Neuronal stem cell (in vitro differentiated cells): ENCODE data around the gene MB21D2.

Experiments used
- DNase-seq: peaks from one replicate; pipeline ENCODE4 v3.0.0-alpha.2; 2013; ENCODE audit warnings: low spot score
- H2AFZ ChIP-seq: one replicate; pipeline ENCODE4 v1.6.1; 2013; ENCODE audit warnings: mild to moderate bottlenecking, low read length, inconsistent platforms
- H2AK5ac ChIP-seq: 2 replicates; pipeline ENCODE4 v1.6.1; 2013; ENCODE audit warnings: low read depth, mild to moderate bottlenecking, inconsistent platforms, low read length, moderate library complexity, mixed read lengths
- H2BK120ac ChIP-seq: 2 replicates; pipeline ENCODE4 v1.6.1; 2013; ENCODE audit warnings: low read depth, mild to moderate bottlenecking, inconsistent platforms, low read length, moderate library complexity, mixed read lengths
- H2BK12ac ChIP-seq: one replicate; pipeline ENCODE4 v1.6.1; 2013; ENCODE audit warnings: low read length, inconsistent platforms
- H2BK15ac ChIP-seq: 2 replicates; pipeline ENCODE4 v1.6.1; 2013; ENCODE audit warnings: mild to moderate bottlenecking, low read length, inconsistent platforms, mixed read lengths
- H2BK5ac ChIP-seq: one replicate; pipeline ENCODE4 v1.6.1; 2013; ENCODE audit warnings: inconsistent platforms, mild to moderate bottlenecking, low read length, moderate library complexity
- H3K14ac ChIP-seq: one replicate; pipeline ENCODE4 v1.6.1; 2013; ENCODE audit warnings: low read length, inconsistent platforms
- H3K18ac ChIP-seq: 2 replicates; pipeline ENCODE4 v1.6.1; 2013; ENCODE audit warnings: low read length, inconsistent platforms
- H3K23ac ChIP-seq: 2 replicates; pipeline ENCODE4 v1.6.1; 2013; ENCODE audit warnings: low read depth, mild to moderate bottlenecking, mixed read lengths, low read length, inconsistent platforms; ENCODE audit not compliant: poor library complexity
- H3K27ac ChIP-seq: replicated peaks from 3 replicates; pipeline ENCODE4 v1.5.1; 2013; ENCODE audit warnings: low read length, inconsistent platforms
- H3K27me3 ChIP-seq, 3 experiments: 2 replicates each; pipeline ENCODE4 v1.6.1; 2013; ENCODE audit warnings: low read length in 3 of 3, mild to moderate bottlenecking in 2 of 3, inconsistent platforms in 1 of 3, low read depth in 1 of 3, mixed read lengths in 1 of 3, moderate library complexity in 1 of 3; ENCODE audit not compliant: control insufficient read depth in 3 of 3, insufficient read depth in 3 of 3
- H3K36me3 ChIP-seq, 2 donors: replicated peaks in 1 of 2; 2 replicates each; pipeline ENCODE4 v1.6.1; 2013; ENCODE audit warnings: low read length in 2 of 2; ENCODE audit not compliant: control insufficient read depth in 2 of 2, insufficient read depth in 2 of 2
- H3K4ac ChIP-seq: 2 replicates; pipeline ENCODE4 v1.6.1; 2013; ENCODE audit warnings: inconsistent platforms, mild to moderate bottlenecking, low read length, moderate library complexity
- H3K4me1 ChIP-seq, 2 donors: 1 replicate in 1 of 2; 2 replicates in 1 of 2; pipeline ENCODE4 v1.6.1; 2013; ENCODE audit warnings: low read length in 2 of 2, low read depth in 1 of 2; ENCODE audit not compliant: control insufficient read depth in 2 of 2, insufficient read depth in 1 of 2
- H3K4me2 ChIP-seq: one replicate; pipeline ENCODE4 v1.6.1; 2013; ENCODE audit warnings: mild to moderate bottlenecking, low read length, inconsistent platforms; ENCODE audit not compliant: insufficient read depth, poor library complexity, severe bottlenecking
- H3K4me3 ChIP-seq, 2 donors: 2 replicates each; pipeline ENCODE4 v1.5.1; 2013; ENCODE audit warnings: low read length in 2 of 2, mild to moderate bottlenecking in 2 of 2, inconsistent platforms in 1 of 2, moderate library complexity in 1 of 2
- H3K79me1 ChIP-seq: one replicate; pipeline ENCODE4 v1.6.1; 2013; ENCODE audit warnings: low read depth, mild to moderate bottlenecking, inconsistent platforms, low read length, moderate library complexity
- H3K9ac ChIP-seq: one replicate; pipeline ENCODE4 v1.6.1; 2013; ENCODE audit warnings: mild to moderate bottlenecking, low read depth, low read length, inconsistent platforms; ENCODE audit not compliant: poor library complexity
- H3K9me3 ChIP-seq, 2 donors: replicated peaks in 1 of 2; 2 replicates each; pipeline versions ENCODE3 to v1.6.1; 2013; ENCODE audit warnings: low read length in 2 of 2, mild to moderate bottlenecking in 2 of 2, inconsistent platforms in 1 of 2, low read depth in 1 of 2, mixed read lengths in 1 of 2, moderate library complexity in 1 of 2; ENCODE audit not compliant: control insufficient read depth in 2 of 2, insufficient read depth in 1 of 2
- H4K8ac ChIP-seq: one replicate; pipeline ENCODE4 v1.6.1; 2013; ENCODE audit warnings: low read depth, mild to moderate bottlenecking, inconsistent platforms, low read length, moderate library complexity
- H4K91ac ChIP-seq: one replicate; pipeline ENCODE4 v1.6.1; 2013; ENCODE audit warnings: low read length, low read depth, mild to moderate bottlenecking, inconsistent platforms; ENCODE audit not compliant: poor library complexity
- WGBS, 2 donors: extraction: QIAGEN DNeasy Blood & Tissue Kit; methylation state at CpG; one replicate each; pipeline ENCODE4 v1.1.7; 2013; ENCODE audit warnings: missing lambda C conversion rate in 2 of 2, mixed read lengths in 1 of 2; ENCODE audit not compliant: insufficient read length in 2 of 2, insufficient replicate concordance in 1 of 2; ENCODE audit errors: extremely low coverage in 2 of 2; 5-methylcytosine and 5-hydroxymethylcytosine counted together

Gene MB21D2

DNA sequence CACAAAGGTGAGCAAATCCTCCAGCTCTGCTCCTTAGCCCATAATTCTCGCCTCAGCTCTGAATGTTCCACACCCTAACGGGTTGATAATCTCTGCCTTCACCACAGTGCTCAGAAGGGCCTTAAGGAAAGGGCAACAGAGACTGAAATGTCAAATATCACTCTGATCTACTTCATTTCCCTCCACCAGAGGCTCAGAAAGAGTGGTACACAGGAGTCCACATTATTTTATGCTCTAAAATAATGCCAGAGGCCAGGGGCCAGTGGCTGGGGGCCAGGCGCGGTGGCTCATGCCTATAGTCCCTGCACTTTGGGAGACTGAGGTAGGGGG is 72.2 kb downstream of the MB21D2 start:
- Histone ChIP-seq H4K91ac (no peak overlapping the region), H2BK15ac (no peak overlapping the region), H3K14ac (no peak overlapping the region), H3K9me3 (no peaks in the 10 kb centered on the region), H3K23ac (no peak overlapping the region), H2AFZ (no peak overlapping the region), H3K79me1 (peaks cover 1% of the 10 kb centered on the region), H2BK5ac (no peak overlapping the region), H3K27ac (no peak overlapping the region), H3K18ac (no peak overlapping the region), H3K27me3 (no peaks in the 10 kb centered on the region), H2AK5ac (no peak overlapping the region), H3K4ac (no peak overlapping the region), H2BK12ac (no peak overlapping the region), H3K9ac (no peak overlapping the region), H3K4me3 (no peak overlapping the region), H3K4me2 (no peak overlapping the region), H4K8ac (no peak overlapping the region), H3K36me3 (no peaks in the 10 kb centered on the region), H3K4me1 (peaks cover 4 to 24% of the 10 kb centered on the region in 2 donors), H2BK120ac (no peak overlapping the region)
- WGBS, 2 donors: no CpG with 5 or more reads among the region's 4 CpGs
- DNase-seq: no peak

GRCh38 chr3:192844836-192845525 is 72.7 kb downstream of the MB21D2 start:
- Histone ChIP-seq H4K8ac (no peak overlapping the region), H3K9ac (no peak overlapping the region), H2BK12ac (no peak overlapping the region), H3K4me2 (no peak overlapping the region), H3K14ac (no peak overlapping the region), H2BK15ac (no peak overlapping the region), H3K27me3 (no peaks in the 10 kb centered on the region), H3K79me1 (no peaks in the 10 kb centered on the region), H2AK5ac (no peak overlapping the region), H2BK120ac (no peak overlapping the region), H3K4me1 (peaks cover 4 to 24% of the 10 kb centered on the region in 2 donors), H2AFZ (no peak overlapping the region), H3K18ac (no peak overlapping the region), H3K9me3 (no peaks in the 10 kb centered on the region), H3K4ac (no peak overlapping the region), H3K36me3 (no peaks in the 10 kb centered on the region), H4K91ac (no peak overlapping the region), H3K23ac (no peak overlapping the region), H3K4me3 (no peak overlapping the region), H2BK5ac (no peak overlapping the region), H3K27ac (no peak overlapping the region)
- DNase-seq: no peak
- no CpG with 5 or more reads among the region's 9 CpGs for WGBS, 2 donors

DNA sequence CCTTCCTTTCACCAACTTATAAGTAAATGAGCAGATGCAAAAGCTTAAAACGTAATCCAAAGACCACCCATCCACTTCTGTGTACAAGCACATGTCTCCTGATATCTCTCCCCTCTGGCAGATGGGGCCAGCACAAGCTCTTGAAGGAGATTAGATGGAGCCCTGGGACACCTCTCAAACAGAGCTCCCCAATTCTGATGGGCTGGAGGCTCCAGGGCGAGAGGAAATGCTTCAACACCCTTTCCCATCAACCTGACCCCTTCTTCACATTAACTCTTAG is 73.2 kb downstream of the MB21D2 start:
- H3K4me2 ChIP-seq: no peak overlapping the region
- peaks cover 4 to 24% of the 10 kb centered on the region in 2 donors for H3K4me1 ChIP-seq
- H3K23ac ChIP-seq: no peak overlapping the region
- H2AFZ ChIP-seq: no peak overlapping the region
- no peak overlapping the region for H3K27ac ChIP-seq
- WGBS, 2 donors: no CpG with 5 or more reads among the region's 2 CpGs
- no peak overlapping the region for H2AK5ac ChIP-seq
- no peak overlapping the region for H4K8ac ChIP-seq
- H4K91ac ChIP-seq: no peak overlapping the region
- no peak for DNase-seq
- H3K9me3 ChIP-seq: no peaks in the 10 kb centered on the region
- H2BK15ac ChIP-seq: no peak overlapping the region
- H3K79me1 ChIP-seq: no peaks in the 10 kb centered on the region
- no peak overlapping the region for H3K14ac ChIP-seq
- H3K36me3 ChIP-seq: no peaks in the 10 kb centered on the region
- no peak overlapping the region for H3K18ac ChIP-seq
- H3K9ac ChIP-seq: no peak overlapping the region
- H2BK12ac ChIP-seq: no peak overlapping the region
- H2BK120ac ChIP-seq: no peak overlapping the region
- no peak overlapping the region for H3K4me3 ChIP-seq
- no peak overlapping the region for H2BK5ac ChIP-seq
- no peak overlapping the region for H3K4ac ChIP-seq
- no peaks in the 10 kb centered on the region for H3K27me3 ChIP-seq

GRCh38 chr3:192843723-192844485 is 73.8 kb downstream of the MB21D2 start:
- no peaks in the 10 kb centered on the region for H3K27me3 ChIP-seq
- no peak overlapping the region for H4K91ac ChIP-seq
- no peaks in the 10 kb centered on the region for H3K79me1 ChIP-seq
- no peak for DNase-seq
- H3K4me3 ChIP-seq: no peak overlapping the region
- H3K9me3 ChIP-seq: no peaks in the 10 kb centered on the region
- no peak overlapping the region for H2AK5ac ChIP-seq
- H3K27ac ChIP-seq: no peak overlapping the region
- no peak overlapping the region for H3K4ac ChIP-seq
- H2BK12ac ChIP-seq: no peak overlapping the region
- no peak overlapping the region for H4K8ac ChIP-seq
- peaks cover 4 to 24% of the 10 kb centered on the region in 2 donors for H3K4me1 ChIP-seq
- H3K9ac ChIP-seq: no peak overlapping the region
- no peak overlapping the region for H2BK120ac ChIP-seq
- no peak overlapping the region for H2BK5ac ChIP-seq
- H3K36me3 ChIP-seq: no peaks in the 10 kb centered on the region
- WGBS, 2 donors: no CpG with 5 or more reads among the region's 10 CpGs
- H2BK15ac ChIP-seq: no peak overlapping the region
- no peak overlapping the region for H3K4me2 ChIP-seq
- no peak overlapping the region for H3K18ac ChIP-seq
- H3K23ac ChIP-seq: no peak overlapping the region
- no peak overlapping the region for H3K14ac ChIP-seq
- H2AFZ ChIP-seq: no peak overlapping the region
